ENCODE measurements around the gene CD33.

The CD33 gene

DNA sequence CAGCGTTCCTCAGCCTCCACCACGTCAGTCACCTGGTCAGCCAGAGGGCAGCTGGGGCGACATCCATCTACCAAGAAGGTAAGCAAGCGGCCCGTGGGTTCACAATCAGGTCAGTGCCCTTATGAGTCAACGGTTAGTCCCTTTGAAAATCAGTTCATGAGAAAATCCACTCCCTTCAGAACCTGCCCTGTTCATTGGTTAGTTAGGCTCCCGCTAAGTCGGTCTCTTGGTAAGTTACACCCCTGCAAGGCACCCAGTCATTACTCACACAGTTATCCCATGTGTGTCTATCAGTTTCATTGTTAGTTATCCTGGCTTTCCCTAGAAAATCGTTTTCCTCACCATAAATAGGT lies 26.6 kb downstream of the CD33 start:
- no peak overlapping the region for H3K9ac ChIP-seq (ENCODE audit: low read length)
- no peak overlapping the region for H4K91ac ChIP-seq (ENCODE audit: low read length)
- H3K14ac ChIP-seq (ENCODE audit: low read length in 2 of 2), result no peak overlapping the region
- no peak overlapping the region for H3K27ac ChIP-seq (ENCODE audit: low read length, poor library complexity, severe bottlenecking)
- no peaks in the 10 kb centered on the region for H3K79me1 ChIP-seq (replicated peaks; ENCODE audit: low read length, poor library complexity, severe bottlenecking)
- H2BK15ac ChIP-seq (ENCODE audit: low read depth, poor library complexity, severe bottlenecking), result no peak overlapping the region
- H3K23ac ChIP-seq (ENCODE audit: low read length in 2 of 2), result no peak overlapping the region
- no peak overlapping the region for H3K4me3 ChIP-seq (ENCODE audit: insufficient read depth in 1 of 2, low read depth in 1 of 2, low read length in 2 of 2)
- H2BK120ac ChIP-seq (ENCODE audit: low read depth, low read length), result no peak overlapping the region
- no peak overlapping the region for H4K8ac ChIP-seq (ENCODE audit: low read length)
- H2BK12ac ChIP-seq (ENCODE audit: low read length in 2 of 2), result no peak overlapping the region
- H2AFZ ChIP-seq (ENCODE audit: low read depth, low read length), result no peak overlapping the region
- no peak overlapping the region for H3K18ac ChIP-seq (ENCODE audit: low read depth in 1 of 2, low read length in 2 of 2)
- WGBS, result 76% methylated on average over 9 of the region's 9 CpGs
- H3K4me1 ChIP-seq (ENCODE audit: control insufficient read depth, insufficient read depth, low read depth, low read length), result no peaks in the 10 kb centered on the region
- H3K36me3 ChIP-seq (ENCODE audit: control insufficient read depth in 1 of 2, insufficient read depth in 2 of 2, low read depth in 1 of 2, low read length in 2 of 2), result no peaks in the 10 kb centered on the region
- peaks cover 4% of the 10 kb centered on the region for H3K9me3 ChIP-seq (ENCODE audit: control insufficient read depth, low read length)
- no peak overlapping the region for H2AK5ac ChIP-seq (ENCODE audit: low read length, severe bottlenecking)
- no peak overlapping the region for H2BK5ac ChIP-seq (ENCODE audit: low read depth, low read length, poor library complexity, severe bottlenecking)
- H3K27me3 ChIP-seq (ENCODE audit: control insufficient read depth in 1 of 2, insufficient read depth in 1 of 2, low read length in 2 of 2), result peaks cover 0 to 4% of the 10 kb centered on the region in 2 experiments
- H3K4me2 ChIP-seq (ENCODE audit: low read length, poor library complexity, severe bottlenecking), result no peak overlapping the region
- no peak for DNase-seq
- H3K4ac ChIP-seq (ENCODE audit: low read depth in 1 of 2, low read length in 2 of 2), result no peak overlapping the region

DNA sequence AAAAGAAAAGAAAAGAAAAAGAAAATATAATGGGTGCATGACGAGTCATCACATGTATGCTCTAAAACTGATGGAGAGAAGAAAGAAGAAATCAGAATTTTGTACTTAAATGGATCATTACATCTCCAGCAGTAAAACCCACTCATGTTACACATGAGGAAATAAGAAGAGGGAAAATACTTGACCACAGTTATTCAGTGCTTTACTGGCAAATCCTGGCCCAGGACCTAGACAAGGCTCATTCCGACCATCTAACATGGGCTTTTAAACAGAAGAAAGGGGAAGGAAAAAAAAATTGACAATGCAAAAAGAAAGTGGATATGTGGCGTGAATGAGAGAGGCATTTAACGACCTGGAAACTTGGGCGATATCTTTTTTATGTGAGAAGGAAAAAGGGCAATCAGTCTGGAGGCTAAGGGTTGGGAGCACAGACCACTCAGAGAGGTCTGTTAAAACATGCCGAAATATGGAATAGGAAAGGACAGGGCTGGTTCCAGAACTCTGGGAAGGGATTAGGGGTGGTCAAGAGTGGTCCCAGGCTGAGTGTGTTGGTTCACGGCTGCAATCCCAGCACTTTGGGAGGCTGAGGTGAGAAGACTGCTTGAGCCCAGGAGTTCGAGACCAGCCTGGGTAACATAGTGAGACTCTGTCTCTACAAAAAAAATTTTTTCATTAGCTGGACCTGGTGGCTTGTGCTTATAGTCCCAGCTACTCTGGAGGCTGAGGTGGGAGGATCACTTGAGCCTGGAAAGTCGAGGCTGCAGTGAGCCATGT lies 27.6 kb downstream of the CD33 start:
- Histone ChIP-seq H2AK5ac (ENCODE audit: low read length, severe bottlenecking) (no peak overlapping the region), H3K4me2 (ENCODE audit: low read length, poor library complexity, severe bottlenecking) (no peak overlapping the region), H3K4me3 (ENCODE audit: insufficient read depth in 1 of 2, low read depth in 1 of 2, low read length in 2 of 2) (no peak overlapping the region), H2AFZ (ENCODE audit: low read depth, low read length) (no peak overlapping the region), H3K4ac (ENCODE audit: low read depth in 1 of 2, low read length in 2 of 2) (no peak overlapping the region), H3K9me3 (ENCODE audit: control insufficient read depth, low read length) (peaks cover 4% of the 10 kb centered on the region), H3K18ac (ENCODE audit: low read depth in 1 of 2, low read length in 2 of 2) (no peak overlapping the region), H2BK15ac (ENCODE audit: low read depth, poor library complexity, severe bottlenecking) (no peak overlapping the region), H2BK120ac (ENCODE audit: low read depth, low read length) (no peak overlapping the region), H3K79me1 (replicated peaks; ENCODE audit: low read length, poor library complexity, severe bottlenecking) (no peaks in the 10 kb centered on the region), H3K27ac (ENCODE audit: low read length, poor library complexity, severe bottlenecking) (no peak overlapping the region), H4K8ac (ENCODE audit: low read length) (no peak overlapping the region), H3K14ac (ENCODE audit: low read length in 2 of 2) (no peak overlapping the region), H3K27me3 (ENCODE audit: control insufficient read depth in 1 of 2, insufficient read depth in 1 of 2, low read length in 2 of 2) (peaks cover 0 to 4% of the 10 kb centered on the region in 2 experiments), H3K4me1 (ENCODE audit: control insufficient read depth, insufficient read depth, low read depth, low read length) (no peaks in the 10 kb centered on the region), H4K91ac (ENCODE audit: low read length) (no peak overlapping the region), H2BK5ac (ENCODE audit: low read depth, low read length, poor library complexity, severe bottlenecking) (no peak overlapping the region), H3K23ac (ENCODE audit: low read length in 2 of 2) (no peak overlapping the region), H3K9ac (ENCODE audit: low read length) (no peak overlapping the region), H3K36me3 (ENCODE audit: control insufficient read depth in 1 of 2, insufficient read depth in 2 of 2, low read depth in 1 of 2, low read length in 2 of 2) (no peaks in the 10 kb centered on the region), H2BK12ac (ENCODE audit: low read length in 2 of 2) (no peak overlapping the region)
- no peak for DNase-seq
- WGBS, result 78% methylated on average over 8 of the region's 9 CpGs

DNA sequence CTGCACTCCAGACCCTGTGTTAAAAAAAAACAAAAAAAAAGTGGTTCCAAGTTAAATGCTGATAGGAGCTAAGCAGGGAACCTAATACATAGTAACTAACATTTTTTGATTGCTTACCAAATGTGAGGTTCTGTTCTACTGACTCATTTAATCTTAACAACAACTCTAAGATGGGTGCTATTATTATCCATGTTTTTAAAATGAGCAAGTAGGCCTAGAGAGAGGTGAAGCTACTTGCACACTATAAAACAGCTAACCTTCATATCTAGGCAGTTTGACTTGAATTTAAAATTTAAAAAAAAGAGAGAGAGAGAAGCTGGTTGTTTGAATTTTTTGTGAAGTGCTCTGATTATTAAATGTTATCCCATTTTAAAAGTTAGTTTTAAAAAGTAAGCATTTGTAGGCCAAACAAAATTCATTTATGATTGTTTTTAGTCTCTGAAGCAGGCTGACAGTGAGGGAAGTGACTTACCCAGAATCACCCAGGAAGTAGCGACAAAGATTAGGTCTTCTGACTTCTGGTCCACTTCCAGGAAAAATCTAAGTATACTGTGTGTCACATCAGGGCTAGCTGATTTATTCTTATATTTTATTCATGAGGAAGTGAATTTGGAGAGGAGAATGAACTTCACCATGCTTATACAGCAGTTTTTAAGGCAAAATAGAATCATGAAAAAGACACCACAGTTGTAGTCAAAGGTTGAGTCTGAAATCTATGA lies 28.4 kb downstream of the CD33 start:
- Histone ChIP-seq H2BK12ac (ENCODE audit: low read length in 2 of 2) (no peak overlapping the region), H3K27me3 (ENCODE audit: control insufficient read depth in 1 of 2, insufficient read depth in 1 of 2, low read length in 2 of 2) (peaks cover 0 to 10% of the 10 kb centered on the region in 2 experiments)
- 100% methylated on average over 1 of the region's 1 CpG for WGBS

DNA sequence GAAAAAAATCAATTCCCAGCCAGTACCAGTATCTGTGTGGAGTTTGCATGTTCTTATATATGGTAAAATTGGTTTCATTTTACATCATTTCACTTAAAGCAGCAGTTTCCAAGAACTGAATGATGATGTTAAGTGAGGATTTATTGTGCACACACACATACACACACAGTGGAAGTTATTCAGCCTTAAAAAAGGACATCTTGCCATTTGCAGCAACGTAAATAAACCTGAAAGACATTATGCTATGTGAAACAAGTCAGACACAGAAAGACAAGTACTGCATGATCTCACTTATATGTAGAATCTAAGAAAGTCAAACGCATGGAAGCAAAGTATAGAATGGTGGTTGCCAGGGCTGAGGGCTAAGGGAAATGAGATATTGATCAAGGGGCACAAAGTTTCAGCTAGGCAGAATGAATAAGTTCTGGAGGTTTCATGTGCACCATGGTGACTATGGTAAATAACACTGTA lies 31.3 kb downstream of the CD33 start:
- Histone ChIP-seq H3K18ac (ENCODE audit: low read depth in 1 of 2, low read length in 2 of 2) (no peak overlapping the region), H3K4me3 (ENCODE audit: insufficient read depth in 1 of 2, low read depth in 1 of 2, low read length in 2 of 2) (no peak overlapping the region), H3K4me2 (ENCODE audit: low read length, poor library complexity, severe bottlenecking) (no peak overlapping the region), H3K27ac (ENCODE audit: low read length, poor library complexity, severe bottlenecking) (no peak overlapping the region), H3K9ac (ENCODE audit: low read length) (no peak overlapping the region), H3K23ac (ENCODE audit: low read length in 2 of 2) (no peak overlapping the region), H3K4ac (ENCODE audit: low read depth in 1 of 2, low read length in 2 of 2) (no peak overlapping the region), H4K91ac (ENCODE audit: low read length) (no peak overlapping the region), H3K14ac (ENCODE audit: low read length in 2 of 2) (no peak overlapping the region), H2BK15ac (ENCODE audit: low read depth, poor library complexity, severe bottlenecking) (no peak overlapping the region), H2BK12ac (ENCODE audit: low read length in 2 of 2) (no peak overlapping the region), H2AK5ac (ENCODE audit: low read length, severe bottlenecking) (no peak overlapping the region), H2BK120ac (ENCODE audit: low read depth, low read length) (no peak overlapping the region), H3K4me1 (ENCODE audit: control insufficient read depth, insufficient read depth, low read depth, low read length) (no peaks in the 10 kb centered on the region), H3K36me3 (ENCODE audit: control insufficient read depth in 1 of 2, insufficient read depth in 2 of 2, low read depth in 1 of 2, low read length in 2 of 2) (no peaks in the 10 kb centered on the region), H3K79me1 (replicated peaks; ENCODE audit: low read length, poor library complexity, severe bottlenecking) (no peaks in the 10 kb centered on the region), H3K27me3 (ENCODE audit: control insufficient read depth in 1 of 2, insufficient read depth in 1 of 2, low read length in 2 of 2) (peaks cover 0 to 22% of the 10 kb centered on the region in 2 experiments), H2BK5ac (ENCODE audit: low read depth, low read length, poor library complexity, severe bottlenecking) (no peak overlapping the region), H2AFZ (ENCODE audit: low read depth, low read length) (no peak overlapping the region), H4K8ac (ENCODE audit: low read length) (no peak overlapping the region), H3K9me3 (ENCODE audit: control insufficient read depth, low read length) (no peaks in the 10 kb centered on the region)
- 78% methylated on average over 2 of the region's 2 CpGs for WGBS
- no peak for DNase-seq

More for the DNA sequence above, 28.4 kb downstream of the CD33 start:
- H2AK5ac ChIP-seq (ENCODE audit: low read length, severe bottlenecking), result no peak overlapping the region
- H3K18ac ChIP-seq (ENCODE audit: low read depth in 1 of 2, low read length in 2 of 2), result no peak overlapping the region
- no peak overlapping the region for H2BK15ac ChIP-seq (ENCODE audit: low read depth, poor library complexity, severe bottlenecking)
- no peak overlapping the region for H4K8ac ChIP-seq (ENCODE audit: low read length)
- H3K9me3 ChIP-seq (ENCODE audit: control insufficient read depth, low read length), result peaks cover 4% of the 10 kb centered on the region
- H2BK120ac ChIP-seq (ENCODE audit: low read depth, low read length), result no peak overlapping the region
- H3K4me3 ChIP-seq (ENCODE audit: insufficient read depth in 1 of 2, low read depth in 1 of 2, low read length in 2 of 2), result no peak overlapping the region
- no peak overlapping the region for H3K14ac ChIP-seq (ENCODE audit: low read length in 2 of 2)
- no peak overlapping the region for H3K27ac ChIP-seq (ENCODE audit: low read length, poor library complexity, severe bottlenecking)
- no peak overlapping the region for H3K4ac ChIP-seq (ENCODE audit: low read depth in 1 of 2, low read length in 2 of 2)
- no peak overlapping the region for H3K9ac ChIP-seq (ENCODE audit: low read length)
- no peaks in the 10 kb centered on the region for H3K79me1 ChIP-seq (replicated peaks; ENCODE audit: low read length, poor library complexity, severe bottlenecking)
- no peaks in the 10 kb centered on the region for H3K36me3 ChIP-seq (ENCODE audit: control insufficient read depth in 1 of 2, insufficient read depth in 2 of 2, low read depth in 1 of 2, low read length in 2 of 2)
- H3K23ac ChIP-seq (ENCODE audit: low read length in 2 of 2), result no peak overlapping the region
- H2AFZ ChIP-seq (ENCODE audit: low read depth, low read length), result no peak overlapping the region
- H3K4me2 ChIP-seq (ENCODE audit: low read length, poor library complexity, severe bottlenecking), result no peak overlapping the region
- H3K4me1 ChIP-seq (ENCODE audit: control insufficient read depth, insufficient read depth, low read depth, low read length), result no peaks in the 10 kb centered on the region
- H4K91ac ChIP-seq (ENCODE audit: low read length), result no peak overlapping the region
- no peak for DNase-seq
- no peak overlapping the region for H2BK5ac ChIP-seq (ENCODE audit: low read depth, low read length, poor library complexity, severe bottlenecking)
